A549 treated with AZD9567 at 1 μM for 4 hours (cell line): Measurements from ENCODE around the gene TEX261. TPM values are rescaled to one million over a fixed set of nuclear protein-coding genes. Genes with fewer than 3 reads are reported as not detected.

ENCODE experiments used
- total RNA-seq: library from RNA; stranded (reverse); fragments of 200-300 nt; extraction: Qiagen RNA extraction; gene quantifications from 5 replicates; pipeline ENCODE4 v1.2.3, GENCODE V29; 2022; ENCODE audit not compliant: insufficient read depth

Gene TEX261
- 75.0 to 86.1 TPM (median 83.6 TPM) in 5 replicates for total RNA-seq

GRCh38 chr2:70994699-70995425, at the start of gene TEX261:
Gene TEX261, minus strand, starts transcription at chr2:70994873. Its CDS starts 116 bp downstream, at chr2:70994757.

GRCh38 chr2:70978341-70979179, 16.1 kb downstream of the TEX261 start, which contains the start of gene ANKRD53:
Gene ANKRD53, plus strand, starts transcription at chr2:70978630. Its CDS starts 16 bp downstream, at chr2:70978646.

Other genes starting within 250 kb of the TEX261 start
- 19.8 to 26.2 TPM (median 25.2 TPM) in 5 replicates for gene ADD2, start 226.7 kb downstream of the TEX261 start, total RNA-seq
- gene FIGLA, start 204.2 kb downstream of the TEX261 start, total RNA-seq = not detected in 5 replicates
- not detected in 5 replicates for gene CLEC4F, start 174.3 kb downstream of the TEX261 start, total RNA-seq
- gene CD207, start 159.1 kb downstream of the TEX261 start, total RNA-seq = not detected in 5 replicates
- gene VAX2, start 94.3 kb downstream of the TEX261 start, total RNA-seq = 2.9 to 6.1 TPM (median 4.7 TPM) in 5 replicates
- 2.0 to 2.4 TPM (median 2.3 TPM) in 4 of 5 replicates, not detected in the other for gene ATP6V1B1, start 59.0 kb downstream of the TEX261 start, total RNA-seq
- gene ANKRD53, start 16.2 kb downstream of the TEX261 start, total RNA-seq = 0.05 to 0.11 TPM (median 0.09 TPM) in 4 of 5 replicates, not detected in the other
- 81.6 to 103 TPM (median 91.6 TPM) in 5 replicates for gene NAGK, start 73.8 kb upstream of the TEX261 start, total RNA-seq
- 4.7 to 12.5 TPM (median 11.1 TPM) in 5 replicates for gene MCEE, start 135.4 kb upstream of the TEX261 start, total RNA-seq
- gene MPHOSPH10, start 135.8 kb upstream of the TEX261 start, total RNA-seq = 38.5 to 43.9 TPM (median 40.4 TPM) in 5 replicates
- gene PAIP2B, start 232.2 kb upstream of the TEX261 start, total RNA-seq = 0.22 to 0.37 TPM (median 0.32 TPM) in 4 of 5 replicates, not detected in the other